IMR-90 (cell line): ENCODE results near the gene URAD.

ENCODE experiments used
- MAFK ChIP-seq: IDR thresholded peaks from 2 replicates; pipeline ENCODE4 v1.6.1; 2012; ENCODE audit warnings: low read depth, low read length, improper control_type of control experiment
- POLR2A ChIP-seq: IDR thresholded peaks from 2 replicates; pipeline ENCODE4 v1.6.1; 2012; ENCODE audit warnings: mild to moderate bottlenecking, low read depth, low read length
- TF ChIP-seq, protein P1 (sequence below): conservative IDR thresholded peaks from 2 replicates; pipeline ENCODE4 v1.5.1; 2012; ENCODE audit warnings: mild to moderate bottlenecking, low read depth, low read length, improper control_type of control experiment

- TF ChIP-seq, protein P1, sequence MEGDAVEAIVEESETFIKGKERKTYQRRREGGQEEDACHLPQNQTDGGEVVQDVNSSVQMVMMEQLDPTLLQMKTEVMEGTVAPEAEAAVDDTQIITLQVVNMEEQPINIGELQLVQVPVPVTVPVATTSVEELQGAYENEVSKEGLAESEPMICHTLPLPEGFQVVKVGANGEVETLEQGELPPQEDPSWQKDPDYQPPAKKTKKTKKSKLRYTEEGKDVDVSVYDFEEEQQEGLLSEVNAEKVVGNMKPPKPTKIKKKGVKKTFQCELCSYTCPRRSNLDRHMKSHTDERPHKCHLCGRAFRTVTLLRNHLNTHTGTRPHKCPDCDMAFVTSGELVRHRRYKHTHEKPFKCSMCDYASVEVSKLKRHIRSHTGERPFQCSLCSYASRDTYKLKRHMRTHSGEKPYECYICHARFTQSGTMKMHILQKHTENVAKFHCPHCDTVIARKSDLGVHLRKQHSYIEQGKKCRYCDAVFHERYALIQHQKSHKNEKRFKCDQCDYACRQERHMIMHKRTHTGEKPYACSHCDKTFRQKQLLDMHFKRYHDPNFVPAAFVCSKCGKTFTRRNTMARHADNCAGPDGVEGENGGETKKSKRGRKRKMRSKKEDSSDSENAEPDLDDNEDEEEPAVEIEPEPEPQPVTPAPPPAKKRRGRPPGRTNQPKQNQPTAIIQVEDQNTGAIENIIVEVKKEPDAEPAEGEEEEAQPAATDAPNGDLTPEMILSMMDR = no peak
- no peak for TF ChIP-seq MAFK
- TF ChIP-seq POLR2A = no peak
Observed at GRCh38 chr13:27969866-27970229, 18.6 kb downstream of the URAD start.
